Mesodermal cell (in vitro differentiated cells): ENCODE measurements around the gene TNFRSF9.
A peak's percentile ranks its signal among the peaks of the same experiment; 100 is the strongest.
"Not testable (repeated sequence)": the region's sequence is repeated elsewhere in the genome, so short reads cannot be mapped to it uniquely, and the experiment has no call there.

Source experiments
- H3K27ac ChIP-seq: 2 replicates; pipeline ENCODE4 v1.7.0; 2013; ENCODE audit warnings: mild to moderate bottlenecking, low read depth, low read length, moderate library complexity; ENCODE audit not compliant: severe bottlenecking
- H3K36me3 ChIP-seq: 2 replicates; pipeline ENCODE4 v1.7.1; 2013; ENCODE audit warnings: mild to moderate bottlenecking, low read length, moderate library complexity; ENCODE audit not compliant: control insufficient read depth, insufficient read depth
- H3K4me1 ChIP-seq: one replicate; pipeline ENCODE4 v1.7.1; 2013; ENCODE audit warnings: mild to moderate bottlenecking, low read length; ENCODE audit not compliant: insufficient read depth, control insufficient read depth, poor library complexity, severe bottlenecking
- H3K4me3 ChIP-seq: 2 replicates; pipeline ENCODE4 v1.7.0; 2013; ENCODE audit warnings: low read length, control low read depth, mild to moderate bottlenecking; ENCODE audit not compliant: insufficient read depth, poor library complexity, severe bottlenecking; ENCODE audit errors: extremely low read depth
- H3K9me3 ChIP-seq: 2 replicates; pipeline ENCODE4 v1.7.1; 2013; ENCODE audit warnings: mild to moderate bottlenecking, low read length, moderate library complexity; ENCODE audit not compliant: control insufficient read depth
- WGBS, 2 experiments: methylation state at CpG; one replicate each; pipeline ENCODE4 v1.1.5; 2013; ENCODE audit warnings: missing lambda C conversion rate in 2 of 2; ENCODE audit not compliant: insufficient coverage in 2 of 2; 5-methylcytosine and 5-hydroxymethylcytosine counted together

Gene TNFRSF9

DNA sequence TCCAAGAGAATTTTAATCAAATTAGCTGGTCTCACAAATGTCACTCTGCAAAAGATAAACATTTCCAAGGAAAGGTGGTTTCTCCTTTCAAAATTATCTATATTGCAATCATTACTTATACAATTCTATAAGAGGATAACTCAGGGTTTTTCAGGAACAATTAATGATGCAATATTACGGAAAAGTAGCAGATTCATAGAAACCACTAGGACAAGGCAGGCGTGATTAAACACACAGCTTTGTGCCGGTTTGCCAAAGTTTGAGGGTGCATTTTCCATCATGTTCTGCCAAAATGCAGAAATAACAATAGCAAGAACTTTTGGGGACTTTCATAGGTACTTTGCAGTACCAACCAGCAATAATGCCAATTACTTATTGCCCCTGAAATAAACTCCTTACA, 605 bp downstream of the TNFRSF9 start:
- H3K9me3 ChIP-seq, result no peaks in the 10 kb centered on the region
- no peaks in the 10 kb centered on the region for H3K36me3 ChIP-seq
- H3K4me3 ChIP-seq, result no peak overlapping the region
- H3K27ac ChIP-seq, result no peak overlapping the region
- WGBS, 2 experiments, result 94 to 95% methylated on average over 3 of the region's 3 CpGs
- H3K4me1 ChIP-seq, result peaks cover 12% of the 10 kb centered on the region

DNA sequence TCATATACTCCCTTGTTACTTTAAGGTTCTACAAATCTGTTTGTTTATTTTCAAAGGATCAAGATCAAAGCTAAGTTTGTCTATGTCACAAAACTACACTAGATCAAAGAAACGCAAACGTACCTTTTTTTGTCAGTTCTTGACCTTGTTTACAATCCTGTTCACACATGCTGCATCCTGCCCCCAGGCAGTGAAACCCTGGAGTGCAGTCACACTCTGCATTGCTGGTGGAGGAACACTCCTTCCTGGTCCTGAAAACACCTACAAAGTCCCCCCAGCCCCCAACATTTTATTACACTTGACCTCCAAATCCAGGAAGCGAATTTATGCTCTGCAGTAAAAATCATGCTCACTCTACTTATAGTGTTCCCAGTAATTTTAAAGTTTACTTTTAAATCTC, 2.6 kb downstream of the TNFRSF9 start:
- no peak overlapping the region for H3K4me3 ChIP-seq
- H3K4me1 ChIP-seq, result peaks cover 12% of the 10 kb centered on the region
- 42 to 64% methylated on average over 2 to 3 of the region's 3 CpGs for WGBS, 2 experiments
- H3K36me3 ChIP-seq, result no peaks in the 10 kb centered on the region
- no peak overlapping the region for H3K27ac ChIP-seq
- H3K9me3 ChIP-seq, result no peaks in the 10 kb centered on the region

DNA sequence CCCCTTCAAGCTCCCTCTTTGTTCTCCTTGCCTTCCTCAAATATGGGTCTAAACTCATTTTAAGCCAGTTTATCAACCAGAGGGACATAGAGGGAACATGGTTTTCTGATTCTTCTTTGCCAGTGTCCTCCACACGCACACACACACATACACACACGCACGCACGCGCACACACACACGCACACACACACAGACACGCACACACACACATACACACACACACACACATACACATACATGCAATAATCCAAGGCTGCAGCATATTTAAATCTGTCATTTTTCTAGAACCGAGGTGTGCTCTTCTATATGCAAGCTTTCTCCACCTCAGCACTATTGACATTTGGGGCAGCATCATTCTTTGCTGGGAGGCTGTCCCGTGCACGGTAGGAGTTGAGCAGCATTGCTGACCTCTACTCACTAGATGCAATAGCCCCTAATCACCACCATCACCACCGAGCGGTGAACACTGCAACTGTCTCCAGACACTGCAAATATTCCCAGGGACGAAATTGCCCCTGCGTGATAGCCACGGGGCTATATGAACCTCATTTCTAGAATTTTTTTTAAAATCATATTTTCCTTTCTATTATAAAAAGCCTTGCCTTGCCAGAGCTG, 8.0 kb downstream of the TNFRSF9 start:
- no peak overlapping the region for H3K4me3 ChIP-seq
- H3K36me3 ChIP-seq, result no peaks in the 10 kb centered on the region
- no peaks in the 10 kb centered on the region for H3K9me3 ChIP-seq
- H3K4me1 ChIP-seq, result no peaks in the 10 kb centered on the region
- no peak overlapping the region for H3K27ac ChIP-seq
- 87 to 90% methylated on average over 11 to 14 of the region's 15 CpGs for WGBS, 2 experiments

DNA sequence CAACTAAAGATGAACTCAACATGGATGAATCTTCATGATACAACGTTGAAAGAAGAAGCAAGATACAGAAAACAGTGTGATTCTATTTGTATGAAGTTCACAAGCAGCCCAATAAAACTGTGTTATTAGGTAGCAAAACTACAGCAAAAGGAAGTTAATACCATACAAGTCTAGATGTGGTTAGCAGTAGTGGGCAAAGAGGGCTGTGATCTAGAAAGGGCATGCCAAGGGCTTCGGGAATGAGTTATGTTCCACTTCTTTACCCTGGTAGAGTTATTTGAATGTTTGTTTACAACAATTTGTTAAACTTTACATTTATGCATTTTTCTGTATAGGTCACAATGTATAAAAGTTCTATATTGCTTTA, 9.2 kb downstream of the TNFRSF9 start:
- Histone ChIP-seq H3K27ac (no peak overlapping the region), H3K4me1 (no peaks in the 10 kb centered on the region), H3K4me3 (no peak overlapping the region), H3K9me3 (no peaks in the 10 kb centered on the region), H3K36me3 (no peaks in the 10 kb centered on the region)
- 71 to 100% methylated on average over 1 of the region's 2 CpGs for WGBS, 2 experiments

DNA sequence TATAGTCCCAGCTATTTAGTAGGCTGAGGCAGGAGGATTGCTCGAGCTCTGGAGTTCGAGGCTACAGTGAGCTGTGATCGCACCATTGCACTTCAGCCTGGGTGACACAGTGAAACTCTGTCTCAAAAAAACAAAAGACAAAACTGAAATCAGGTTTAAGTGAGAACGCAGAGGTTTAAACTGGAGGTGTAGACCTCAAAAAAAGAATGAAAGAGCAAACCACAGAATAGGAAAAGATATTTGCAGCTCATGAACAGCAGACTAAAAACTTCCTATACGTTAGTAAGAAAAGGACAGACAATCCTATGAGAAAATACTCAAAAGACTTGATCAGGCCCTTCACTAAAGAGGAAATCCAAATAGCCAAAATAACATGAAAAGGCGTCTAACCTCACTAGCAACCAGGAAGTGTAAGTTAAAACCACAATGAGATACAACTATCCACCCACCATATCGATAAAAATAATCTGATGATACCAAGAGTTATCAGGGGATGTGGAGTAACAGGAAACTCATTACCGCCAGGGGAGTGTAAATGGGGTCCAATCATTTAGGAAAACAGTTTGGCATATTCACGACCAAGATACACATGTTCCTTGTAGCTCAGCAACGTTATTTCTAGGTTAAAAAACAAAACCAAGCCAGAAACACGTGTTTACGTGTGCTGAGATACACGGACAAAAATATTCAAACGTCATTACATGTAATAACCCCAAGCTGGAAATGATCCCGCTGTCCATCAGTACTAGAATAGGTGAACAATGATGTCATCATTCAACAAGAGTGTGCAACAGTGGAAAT, 9.8 kb downstream of the TNFRSF9 start:
- 90 to 92% methylated on average over 9 to 12 of the region's 15 CpGs for WGBS, 2 experiments
- H3K4me3 ChIP-seq, result no peak overlapping the region
- H3K27ac ChIP-seq, result no peak overlapping the region
- no peaks in the 10 kb centered on the region for H3K4me1 ChIP-seq
- no peaks in the 10 kb centered on the region for H3K9me3 ChIP-seq
- H3K36me3 ChIP-seq, result no peaks in the 10 kb centered on the region

DNA sequence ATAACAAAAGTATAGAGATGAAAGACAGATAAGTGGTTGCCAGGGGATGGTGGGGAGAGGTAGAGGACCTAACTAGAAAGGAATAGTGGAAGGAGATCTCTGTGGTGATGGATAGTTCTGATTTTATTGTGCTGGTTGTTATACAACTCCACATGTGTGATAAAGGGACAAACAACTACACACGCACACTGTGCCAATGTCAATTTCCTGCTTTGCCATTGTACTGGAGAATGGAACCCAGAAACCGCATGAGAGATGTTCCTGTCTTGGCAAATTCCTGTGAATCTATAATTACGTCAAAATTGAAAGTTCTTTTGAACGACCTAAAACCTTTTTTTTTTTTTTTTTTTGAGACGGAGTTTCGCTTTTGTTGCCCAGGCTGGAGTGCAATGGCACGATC, 11.0 kb downstream of the TNFRSF9 start:
- Histone ChIP-seq H3K4me3 (no peak overlapping the region), H3K27ac (no peak overlapping the region), H3K4me1 (no peaks in the 10 kb centered on the region), H3K36me3 (no peaks in the 10 kb centered on the region), H3K9me3 (no peaks in the 10 kb centered on the region)
- WGBS, 2 experiments, result 85 to 86% methylated on average over 4 to 5 of the region's 7 CpGs

DNA sequence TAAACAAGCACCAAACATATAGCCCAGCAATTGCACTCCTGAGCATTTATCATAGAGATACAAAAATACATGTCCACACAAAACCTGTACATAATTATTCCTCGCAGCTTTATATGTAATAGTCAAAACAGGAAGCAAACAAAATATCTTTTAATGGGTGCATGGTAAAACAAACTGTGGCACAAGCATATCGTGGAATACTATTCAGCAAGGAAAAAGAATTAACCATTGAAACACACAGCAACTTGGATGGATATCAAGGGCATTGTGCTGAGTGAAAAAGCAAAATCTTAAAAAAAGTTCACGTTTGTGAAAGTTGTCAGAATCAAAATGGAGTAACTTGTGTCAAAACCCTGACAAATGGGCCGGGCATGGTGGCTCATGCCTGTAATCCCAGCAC, 12.4 kb downstream of the TNFRSF9 start:
- Histone ChIP-seq H3K9me3 (no peaks in the 10 kb centered on the region), H3K36me3 (no peaks in the 10 kb centered on the region), H3K4me3 (no peak overlapping the region), H3K27ac (no peak overlapping the region), H3K4me1 (no peaks in the 10 kb centered on the region)
- WGBS, 2 experiments, result 90 to 93% methylated on average over 2 to 3 of the region's 4 CpGs

DNA sequence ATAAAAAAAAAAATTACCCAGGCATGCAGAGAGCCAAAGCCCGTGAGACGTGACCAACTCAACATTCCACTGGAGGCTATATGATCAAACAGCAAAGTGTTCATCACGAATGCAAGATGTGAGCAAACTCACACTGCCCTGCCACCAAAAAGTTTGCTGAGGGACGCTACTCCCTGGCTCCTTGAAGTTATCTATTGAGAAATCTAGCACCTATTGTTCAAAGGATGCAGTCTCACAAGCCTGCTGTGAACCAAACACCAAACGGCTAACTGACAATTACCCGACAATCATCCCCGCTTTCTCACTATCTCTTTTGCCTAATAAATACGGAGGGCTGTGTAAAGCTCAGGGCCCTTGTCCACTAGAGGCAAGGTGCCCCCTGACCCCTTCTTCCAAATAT, 13.6 kb downstream of the TNFRSF9 start:
- not testable (repeated sequence) for H3K9me3 ChIP-seq, H3K27ac ChIP-seq, H3K36me3 ChIP-seq, H3K4me3 ChIP-seq, H3K4me1 ChIP-seq
- WGBS, 2 experiments, result 81 to 84% methylated on average over 6 of the region's 8 CpGs

DNA sequence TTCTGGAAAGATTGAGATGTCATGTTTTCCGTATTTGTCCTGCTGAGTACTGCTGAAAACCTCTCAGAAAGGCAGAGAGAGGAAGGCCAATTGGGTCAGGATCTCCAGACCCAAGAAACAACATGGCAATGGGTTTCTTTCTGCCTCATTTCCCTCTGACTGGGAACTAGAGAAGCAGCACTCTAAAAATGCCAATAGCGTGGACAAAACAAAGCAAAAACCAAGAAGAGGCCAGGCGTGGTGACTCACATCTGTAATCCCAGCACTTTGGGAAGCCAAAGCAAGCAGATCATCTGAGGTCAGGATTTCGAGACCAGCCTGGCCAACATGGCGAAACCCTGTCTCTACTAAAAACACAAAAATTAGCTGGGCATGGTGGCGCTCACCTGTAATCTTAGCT, 18.3 kb downstream of the TNFRSF9 start:
- H3K4me1 ChIP-seq, result peaks cover 7% of the 10 kb centered on the region
- 87 to 91% methylated on average over 5 of the region's 6 CpGs for WGBS, 2 experiments
- H3K9me3 ChIP-seq, result no peaks in the 10 kb centered on the region
- H3K36me3 ChIP-seq, result no peaks in the 10 kb centered on the region
- no peak overlapping the region for H3K4me3 ChIP-seq
- H3K27ac ChIP-seq, result peak overlapping the region; percentile 45

DNA sequence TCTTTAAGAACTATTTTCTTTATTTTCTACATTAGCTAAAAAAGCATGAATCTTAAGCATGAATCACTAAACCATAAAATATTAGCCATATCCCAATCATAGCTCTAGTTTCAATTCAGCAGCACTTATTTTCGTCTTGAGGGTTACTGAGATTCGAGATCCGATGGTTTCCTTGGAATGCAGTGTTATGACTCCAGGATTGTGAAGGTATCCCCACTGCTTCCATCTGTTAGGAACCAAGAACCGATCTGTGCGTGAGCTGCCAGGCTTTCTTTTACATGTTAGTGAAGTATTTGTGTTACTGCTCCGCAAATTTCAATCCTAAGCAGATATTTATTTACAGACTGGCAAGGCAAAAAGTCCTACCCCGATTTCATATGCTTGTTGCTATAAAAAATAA, 18.8 kb downstream of the TNFRSF9 start:
- WGBS, 2 experiments, result 94 to 100% methylated on average over 3 of the region's 7 CpGs
- Histone ChIP-seq H3K4me1 (peaks cover 7% of the 10 kb centered on the region), H3K4me3 (no peak overlapping the region), H3K27ac (no peak overlapping the region), H3K36me3 (no peaks in the 10 kb centered on the region), H3K9me3 (no peaks in the 10 kb centered on the region)

DNA sequence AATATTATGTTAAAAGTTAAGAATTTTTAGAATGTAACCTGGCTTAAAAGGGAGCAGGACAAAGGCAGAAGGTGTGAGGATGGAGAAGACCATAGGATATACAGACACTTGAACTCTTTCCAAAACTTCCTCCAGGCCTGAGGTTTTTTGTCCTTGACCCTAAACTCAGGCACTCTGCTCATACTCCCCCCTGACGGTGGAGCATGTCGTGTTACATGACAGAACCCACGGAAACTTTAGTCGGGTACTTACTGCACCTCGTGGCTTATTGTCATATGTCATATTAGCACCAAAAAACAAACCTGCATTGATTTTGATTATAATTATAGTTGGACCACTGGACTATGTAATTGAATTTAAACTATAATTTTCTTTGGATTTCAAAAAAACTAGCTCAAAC, 20.8 kb downstream of the TNFRSF9 start:
- Histone ChIP-seq H3K27ac (no peak overlapping the region), H3K9me3 (no peaks in the 10 kb centered on the region), H3K36me3 (no peaks in the 10 kb centered on the region), H3K4me3 (no peak overlapping the region), H3K4me1 (peaks cover 7% of the 10 kb centered on the region)
- WGBS, 2 experiments, result 60 to 80% methylated on average over 1 to 5 of the region's 5 CpGs
